IMR-90 (cell line): ENCODE data around the gene KLHL29. TPM values are rescaled to one million over a fixed set of nuclear protein-coding genes. Genes with fewer than 3 reads are reported as not detected.

Source experiments
- ATAC-seq: fragments of 200-7000 bp; cut with Tn5 transposase; 2 replicates; pipeline ENCODE4 v1.9.1; 2020; ENCODE audit warnings: low read depth, mild to moderate bottlenecking, moderate library complexity
- BruUV-seq: library from RNA; stranded (reverse); fragments of 400-500 nt; replicated peaks from 2 replicates; lab custom pipeline; 2021; lab: Mats Ljungman, UMichigan
- CTCF ChIA-PET: fragments of 300-600 bp; formaldehyde crosslinking; extraction: SDS; loops from one replicate; lab custom pipeline; 2021; ENCODE audit warnings: antibody characterized with exemption; lab: Yijun Ruan, JAX
- POLR2A ChIA-PET: fragments of 300-600 bp; sonication (Branson Sonifier 250); formaldehyde crosslinking; loops from one replicate; lab custom pipeline; 2022; ENCODE audit warnings: antibody characterized with exemption; ENCODE audit not compliant: unreplicated experiment; lab: Charles Lee
- DNase-seq: peaks from one replicate; pipeline ENCODE4 v3.0.0; 2013
- H2AFZ ChIP-seq: replicated peaks from 2 replicates; pipeline ENCODE3; 2013; ENCODE audit warnings: low read length, mild to moderate bottlenecking; ENCODE audit not compliant: poor library complexity
- H2AK5ac ChIP-seq: 2 replicates; pipeline ENCODE4 v1.6.1; 2013; ENCODE audit warnings: low read depth, low read length, inconsistent platforms
- H2AK9ac ChIP-seq: replicated peaks from 2 replicates; pipeline ENCODE3; 2013; ENCODE audit warnings: mild to moderate bottlenecking, low read depth, low read length, moderate library complexity; ENCODE audit not compliant: poor library complexity
- H2BK120ac ChIP-seq: 2 replicates; pipeline ENCODE4 v1.6.1; 2013; ENCODE audit warnings: low read depth, low read length, inconsistent platforms
- H2BK15ac ChIP-seq: 3 replicates; pipeline ENCODE4 v1.6.1; 2013; ENCODE audit warnings: low read depth, low read length, inconsistent platforms
- H2BK20ac ChIP-seq: 2 replicates; pipeline ENCODE4 v1.6.1; 2013; ENCODE audit warnings: low read depth, mild to moderate bottlenecking, inconsistent platforms, low read length, moderate library complexity
- H2BK5ac ChIP-seq: 2 replicates; pipeline ENCODE4 v1.6.1; 2013; ENCODE audit warnings: mild to moderate bottlenecking, low read depth, low read length, inconsistent platforms; ENCODE audit not compliant: poor library complexity, severe bottlenecking
- H3K14ac ChIP-seq: replicated peaks from 2 replicates; pipeline ENCODE4 v1.6.1; 2013; ENCODE audit warnings: low read depth, low read length, inconsistent platforms
- H3K18ac ChIP-seq: 2 replicates; pipeline ENCODE4 v1.6.1; 2013; ENCODE audit warnings: low read depth, low read length, control low read depth
- H3K23ac ChIP-seq: 2 replicates; pipeline ENCODE4 v1.6.1; 2013; ENCODE audit warnings: low read depth, low read length, inconsistent platforms
- H3K27ac ChIP-seq: 2 replicates; pipeline ENCODE4 v1.5.1; 2013; ENCODE audit warnings: mild to moderate bottlenecking, control low read depth, low read length; ENCODE audit not compliant: insufficient read depth
- H3K27me3 ChIP-seq: 2 replicates; pipeline ENCODE4 v1.6.1; 2013; ENCODE audit warnings: low read length; ENCODE audit not compliant: control insufficient read depth, insufficient read depth
- H3K36me3 ChIP-seq: 2 replicates; pipeline ENCODE4 v1.6.1; 2013; ENCODE audit warnings: low read length, mixed read lengths; ENCODE audit not compliant: control insufficient read depth, insufficient read depth
- H3K4ac ChIP-seq: 2 replicates; pipeline ENCODE4 v1.6.1; 2013; ENCODE audit warnings: low read depth, low read length, inconsistent platforms
- H3K4me1 ChIP-seq: 2 replicates; pipeline ENCODE4 v1.6.1; 2013; ENCODE audit warnings: low read length, mixed read lengths; ENCODE audit not compliant: control insufficient read depth, insufficient read depth
- H3K4me2 ChIP-seq: 2 replicates; pipeline ENCODE4 v1.6.1; 2013; ENCODE audit warnings: low read depth, mild to moderate bottlenecking, control low read depth, low read length, moderate library complexity
- H3K4me3 ChIP-seq: 2 replicates; pipeline ENCODE4 v1.5.1; 2013; ENCODE audit warnings: low read depth, mild to moderate bottlenecking, control low read depth, low read length, moderate library complexity; ENCODE audit not compliant: insufficient read depth
- H3K56ac ChIP-seq: 2 replicates; pipeline ENCODE4 v1.6.1; 2013; ENCODE audit warnings: low read length, inconsistent platforms; ENCODE audit not compliant: insufficient read depth; ENCODE audit errors: extremely low read depth
- H3K79me1 ChIP-seq, 2 experiments: 2 replicates each; pipeline ENCODE4 v1.6.1; 2013; ENCODE audit warnings: low read length in 2 of 2, inconsistent platforms in 1 of 2, low read depth in 1 of 2
- H3K9ac ChIP-seq: 2 replicates; pipeline ENCODE4 v1.6.1; 2013; ENCODE audit warnings: low read depth, low read length, control low read depth
- H3K9me1 ChIP-seq: 2 replicates; pipeline ENCODE4 v1.6.1; 2013; ENCODE audit warnings: low read length, inconsistent platforms; ENCODE audit not compliant: insufficient read depth
- H3K9me3 ChIP-seq: 2 replicates; pipeline ENCODE4 v1.6.1; 2013; ENCODE audit warnings: low read length; ENCODE audit not compliant: control insufficient read depth, insufficient read depth
- H4K20me1 ChIP-seq: 2 replicates; pipeline ENCODE4 v1.6.1; 2013; ENCODE audit warnings: low read length, inconsistent platforms; ENCODE audit not compliant: insufficient read depth
- H4K5ac ChIP-seq: 2 replicates; pipeline ENCODE4 v1.6.1; 2013; ENCODE audit warnings: mild to moderate bottlenecking, low read depth, low read length, control low read depth
- H4K8ac ChIP-seq, 2 experiments: 2 replicates each; pipeline ENCODE4 v1.6.1; 2013; ENCODE audit warnings: low read depth in 2 of 2, low read length in 2 of 2, control low read depth in 1 of 2, inconsistent platforms in 1 of 2
- H4K91ac ChIP-seq: 2 replicates; pipeline ENCODE4 v1.6.1; 2013; ENCODE audit warnings: low read depth, low read length, inconsistent platforms; ENCODE audit not compliant: insufficient read depth
- BHLHE40 ChIP-seq: fragments of 150-350 bp; IDR thresholded peaks from 2 replicates; pipeline ENCODE4 v1.6.1; 2016; ENCODE audit warnings: mild to moderate bottlenecking, low read depth, low read length
- ELK1 ChIP-seq: fragments of 150-350 bp; IDR thresholded peaks from 2 replicates; pipeline ENCODE4 v1.6.1; 2016; ENCODE audit warnings: low read depth, mild to moderate bottlenecking, low read length, moderate library complexity, borderline replicate concordance
- FOS ChIP-seq: fragments of 150-350 bp; IDR thresholded peaks from 2 replicates; pipeline ENCODE4 v1.6.1; 2016; ENCODE audit warnings: low read depth, low read length
- MAZ ChIP-seq: IDR thresholded peaks from 2 replicates; pipeline ENCODE4 v1.6.1; 2012; ENCODE audit warnings: low read depth, mild to moderate bottlenecking, low read length, improper control_type of control experiment, moderate library complexity, borderline replicate concordance
- RAD21 ChIP-seq: IDR thresholded peaks from 2 replicates; pipeline ENCODE4 v1.6.1; 2012; ENCODE audit warnings: low read length, improper control_type of control experiment
- USF2 ChIP-seq: fragments of 150-350 bp; IDR thresholded peaks from 2 replicates; pipeline ENCODE4 v1.6.1; 2017; ENCODE audit warnings: mild to moderate bottlenecking, antibody characterized with exemption, low read length, low read depth
- WGBS, 2 experiments: methylation state at CpG; one replicate each; pipeline versions ENCODE4 v1.1.5 to v1.1.7; 2013; ENCODE audit warnings: missing lambda C conversion rate in 2 of 2; ENCODE audit not compliant: insufficient read length in 1 of 2; ENCODE audit errors: extremely low coverage in 2 of 2; 5-methylcytosine and 5-hydroxymethylcytosine counted together
- dilution Hi-C: fragments of 300-500 bp; cut with HindIII; formaldehyde crosslinking; loops from one replicate; pipeline ENCODE4 v1.14.3; 2018; ENCODE audit warnings: low sequenced_read_pairs; ENCODE audit not compliant: unreplicated experiment
- in situ Hi-C: fragments of 300-500 bp; cut with MboI; formaldehyde crosslinking; loops from 3 replicates; pipeline ENCODE4 v1.14.3; 2019; ENCODE audit warnings: low sequenced_read_pairs, inconsistent platforms, mixed read lengths
- intact Hi-C: fragments of 100-400 bp; cut with micrococcal nuclease; formaldehyde crosslinking; loops from 2 replicates; pipeline ENCODE4 v1.10.0; 2022
- polyA plus RNA-seq, 3 experiments: library from polyadenylated mRNA; depleted of rRNA; stranded (reverse); fragments of >200 nt; gene quantifications; 2 replicates each; pipeline ENCODE4 v1.2.3, GENCODE V29; 2012; ENCODE audit warnings: low replicate concordance in 1 of 3
- total RNA-seq: library from RNA; depleted of rRNA; stranded (reverse); fragments of >200 nt; gene quantifications from 2 replicates; pipeline ENCODE4 v1.2.3, GENCODE V29; 2012

KLHL29 gene
- total and polyA plus RNA-seq, 2 of the 4 experiments (the other 2 are of a cell fraction) = 2.0 to 8.0 TPM

DNA sequence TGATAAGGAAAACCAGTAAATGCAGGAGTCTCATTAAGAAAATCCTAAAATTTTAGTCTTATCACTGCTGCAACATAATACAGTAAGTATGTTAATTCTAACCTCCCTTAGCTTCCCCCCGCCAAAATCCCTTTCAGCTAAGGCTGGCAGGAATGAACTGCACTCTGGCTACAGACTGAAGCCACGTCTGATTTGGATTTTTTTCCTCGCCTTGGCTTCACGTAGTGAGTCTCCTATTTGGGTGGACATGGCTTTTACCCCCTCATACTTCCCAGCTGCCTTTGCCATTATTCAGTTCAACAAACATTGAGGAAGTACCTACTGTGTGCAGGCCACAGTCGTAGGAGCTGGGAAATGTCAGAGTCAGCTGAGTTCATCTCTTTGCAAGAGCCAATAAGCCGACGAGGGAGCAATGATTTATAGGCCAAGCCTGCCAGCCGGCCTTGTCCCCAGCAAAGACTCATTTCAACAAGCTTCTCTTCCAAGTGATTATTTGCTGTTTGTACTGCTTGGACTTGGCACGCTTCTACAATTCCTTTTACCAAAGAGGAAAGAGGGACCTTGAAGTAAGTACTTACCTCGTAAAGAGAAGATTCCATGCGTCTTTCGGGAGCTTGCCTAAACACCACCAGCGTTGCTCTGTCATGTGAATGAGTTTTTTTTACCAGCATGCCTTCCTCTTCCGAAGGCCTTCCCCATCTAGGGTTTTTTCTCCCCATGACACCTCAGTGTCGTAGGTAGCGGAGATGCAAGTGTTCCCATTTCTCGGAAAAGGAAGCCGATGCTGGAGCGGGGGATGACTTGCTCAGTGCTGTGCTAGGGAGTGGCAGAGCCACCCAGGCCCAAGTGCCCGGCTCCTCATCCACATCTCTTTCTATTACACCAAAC is 138.6 kb downstream of the KLHL29 start (continued):
- TF ChIP-seq FOS = no peak
- no peak for TF ChIP-seq RAD21

- Histone ChIP-seq H4K91ac (peak overlapping the region; percentile 37; the same call in 1 of the 2 replicates), H2BK5ac (no peak overlapping the region), H4K5ac (no peak overlapping the region; the same call in 1 of the 2 replicates), H3K9me1 (peaks cover 7% of the 10 kb centered on the region), H3K4ac (peak overlapping the region; percentile 67), H3K18ac (peak overlapping the region; percentile 71; the same call in 1 of the 2 replicates), H3K4me3 (no peak overlapping the region), H3K27ac (peak overlapping the region; percentile 8; the same call in 1 of the 2 replicates), H4K8ac (peak overlapping the region in 1 of 2 experiments; percentile 60; a peak in 2 of 4 replicates), H3K4me1 (peaks cover 16% of the 10 kb centered on the region), H2BK120ac (no peak overlapping the region), H3K56ac (no peak overlapping the region), H3K36me3 (no peaks in the 10 kb centered on the region), H2AK9ac (peak overlapping the region; percentile 10), H2BK15ac (no peak overlapping the region), H3K9ac (no peak overlapping the region), H3K79me1 (peaks cover 3 to 4% of the 10 kb centered on the region in 2 experiments; a peak in 2 of 4 replicates), H3K4me2 (peak overlapping the region; percentile 28), H2AFZ (peak overlapping the region; percentile 60), H3K9me3 (no peaks in the 10 kb centered on the region), H2AK5ac (0 out of 2 replicates have a peak overlapping the region, but pooled peaks have one; percentile 1), H3K23ac (no peak overlapping the region; the same call in 1 of the 2 replicates), H3K14ac (no peak overlapping the region), H2BK20ac (0 out of 2 replicates have a peak overlapping the region, but pooled peaks have one; percentile 2), H3K27me3 (no peaks in the 10 kb centered on the region), H4K20me1 (no peaks in the 10 kb centered on the region; the same call in 1 of the 2 replicates)
- peak; percentile 62 for DNase-seq
- ChIA-PET POLR2A (no interaction called here), CTCF (no interaction called here)
- peak; percentile 76 for ATAC-seq
- no TSS peak for BruUV-seq
- in situ Hi-C loops (no loop called here), intact Hi-C loops (no loop called here), dilution Hi-C loops (no loop called here)
- no peak for TF ChIP-seq USF2
- TF ChIP-seq ELK1 = no peak
- TF ChIP-seq MAZ = no peak
- peak; percentile 96 for TF ChIP-seq BHLHE40
- TF ChIP-seq RAD21 = no peak
- peak; percentile 51; the same call in 1 of the 2 replicates for TF ChIP-seq FOS
- 27% methylated on average over 6 of the region's 19 CpGs; no CpG with 5 or more reads in 1 of the 2 experiments for WGBS, 2 experiments
Observed at GRCh38 chr2:23524261-23524706, 139.3 kb downstream of the KLHL29 start.
